GM18499 (cell line): ENCODE measurements around the gene YWHAE.

ENCODE experiments used
- ATAC-seq: cut with Tn5 transposase; IDR thresholded peaks from one replicate; pipeline ENCODE4 v1.9.1; 2021; ENCODE audit warnings: moderate number of reproducible peaks; ENCODE audit not compliant: insufficient read depth, unreplicated experiment

The YWHAE gene

DNA sequence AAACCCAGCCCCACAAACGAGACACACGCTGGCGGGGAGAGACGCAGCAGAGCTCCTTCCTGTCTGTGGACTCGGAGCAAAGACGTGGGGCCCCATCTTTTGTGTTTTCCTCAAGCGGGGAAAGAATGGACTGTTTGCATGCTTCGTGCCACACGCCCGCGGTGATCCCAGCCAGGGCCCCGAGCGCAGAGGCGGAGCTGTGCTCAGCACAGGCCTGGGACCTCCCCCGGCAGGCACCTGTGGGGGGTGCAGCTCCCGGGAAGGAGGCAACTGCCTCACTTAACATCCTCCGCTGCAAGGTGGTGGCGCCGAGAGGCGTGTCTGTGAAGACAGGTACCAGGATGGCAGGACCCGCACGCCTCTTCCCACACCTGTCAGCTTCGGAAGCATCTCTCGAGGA is 101.4 kb downstream of the YWHAE start:
- no peak for ATAC-seq
